DMS53 treated with DMSO at 0.1 percent for 48 hours (cell line): ENCODE data around the gene VMP1.

Source experiments
- DNase-seq: peaks from one replicate; lab custom pipeline; 2025; ENCODE audit not compliant: unreplicated experiment; lab: John Stamatoyannopoulos, UW

Gene VMP1

GRCh38 chr17:59707149-59707970 lies at the start of gene VMP1, which contains the start of gene PTRH2:
TSS of gene VMP1 (plus strand) at chr17:59707654. CDS start at chr17:59731447, 23,793 bp downstream.
TSS of gene PTRH2 (minus strand) at chr17:59707430. CDS start at chr17:59697978, 9,452 bp downstream.
- peak; percentile 96 for DNase-seq

GRCh38 chr17:59666235-59666634 lies 41.2 kb upstream of the VMP1 start:
- DNase-seq = no peak

GRCh38 chr17:59668816-59669215 lies 38.6 kb upstream of the VMP1 start:
- DNase-seq = no peak

- no peak for DNase-seq
Measured at GRCh38 chr17:59669411-59669810, 38.0 kb upstream of the VMP1 start.

- no peak for DNase-seq
Measured at GRCh38 chr17:59669944-59670343, 37.5 kb upstream of the VMP1 start.

GRCh38 chr17:59671386-59671785 lies 36.1 kb upstream of the VMP1 start:
- no peak for DNase-seq

- no peak for DNase-seq
Measured at GRCh38 chr17:59675231-59675630, 32.2 kb upstream of the VMP1 start.

- DNase-seq = no peak
Measured at GRCh38 chr17:59676716-59677115, 30.7 kb upstream of the VMP1 start.

- no peak for DNase-seq
Measured at GRCh38 chr17:59678918-59679317, 28.5 kb upstream of the VMP1 start.

GRCh38 chr17:59680314-59680713 lies 27.1 kb upstream of the VMP1 start:
- DNase-seq = no peak

- no peak for DNase-seq
Measured at GRCh38 chr17:59683283-59683682, 24.2 kb upstream of the VMP1 start.

- no peak for DNase-seq
Measured at GRCh38 chr17:59684967-59685366, 22.5 kb upstream of the VMP1 start.

- no peak for DNase-seq
Measured at GRCh38 chr17:59688008-59688407, 19.4 kb upstream of the VMP1 start.

GRCh38 chr17:59688496-59688895 lies 19.0 kb upstream of the VMP1 start:
- DNase-seq = no peak

- no peak for DNase-seq
Measured at GRCh38 chr17:59693582-59693981, 13.9 kb upstream of the VMP1 start.

GRCh38 chr17:59694344-59694743 lies 13.1 kb upstream of the VMP1 start:
- DNase-seq = no peak

- DNase-seq = no peak
Measured at GRCh38 chr17:59695945-59696681, 11.3 kb upstream of the VMP1 start.

GRCh38 chr17:59696682-59697277 lies 10.7 kb upstream of the VMP1 start:
- no peak for DNase-seq

- no peak for DNase-seq
Measured at GRCh38 chr17:59698143-59698542, 9.3 kb upstream of the VMP1 start.

- DNase-seq = no peak
Measured at GRCh38 chr17:59699218-59699617, 8.2 kb upstream of the VMP1 start.

- no peak for DNase-seq
Measured at GRCh38 chr17:59699786-59700185, 7.7 kb upstream of the VMP1 start.

GRCh38 chr17:59702304-59702703 lies 5.2 kb upstream of the VMP1 start:
- DNase-seq = no peak
